Smooth muscle cell (in vitro differentiated cells): Measurements from ENCODE around the gene SLCO4A1. TPM values are rescaled to one million over a fixed set of nuclear protein-coding genes. Genes with fewer than 3 reads are reported as not detected.

ENCODE experiments used
- DNase-seq: peaks from one replicate; lab custom pipeline; 2025; ENCODE audit not compliant: unreplicated experiment; lab: John Stamatoyannopoulos, UW
- H2AFZ ChIP-seq: fragments of 200-600 bp; sonication (generic); 2 replicates; pipeline ENCODE4 v1.6.0; 2016; ENCODE audit warnings: antibody characterized with exemption, low read depth, mild to moderate bottlenecking
- H3F3A ChIP-seq: fragments of 200-600 bp; sonication (generic); 2 replicates; pipeline ENCODE4 v1.6.0; 2017; ENCODE audit warnings: antibody characterized with exemption, low read depth
- H3K27ac ChIP-seq: fragments of 200-600 bp; sonication (generic); 2 replicates; pipeline ENCODE4 v1.5.1; 2016; ENCODE audit warnings: low read depth, mild to moderate bottlenecking
- H3K27me3 ChIP-seq: fragments of 200-600 bp; sonication (generic); 2 replicates; pipeline ENCODE4 v1.6.1; 2016; ENCODE audit warnings: low read depth, mild to moderate bottlenecking
- H3K36me3 ChIP-seq: fragments of 200-600 bp; sonication (generic); 2 replicates; pipeline ENCODE4 v1.5.1; 2016; ENCODE audit warnings: low read depth
- H3K4me1 ChIP-seq: fragments of 200-600 bp; sonication (generic); 2 replicates; pipeline ENCODE4 v1.5.1; 2016; ENCODE audit warnings: low read depth
- H3K4me2 ChIP-seq: fragments of 200-600 bp; sonication (generic); 2 replicates; pipeline ENCODE4 v1.6.0; 2016; ENCODE audit warnings: mild to moderate bottlenecking
- H3K4me3 ChIP-seq: fragments of 200-600 bp; sonication (generic); 2 replicates; pipeline ENCODE4 v1.5.1; 2016; ENCODE audit warnings: mild to moderate bottlenecking
- H3K79me2 ChIP-seq: fragments of 200-600 bp; sonication (generic); 2 replicates; pipeline ENCODE4 v1.6.0; 2016; ENCODE audit warnings: low read depth, mild to moderate bottlenecking
- H3K9ac ChIP-seq: fragments of 200-600 bp; sonication (generic); 2 replicates; pipeline ENCODE4 v1.6.0; 2016; ENCODE audit warnings: low read depth
- H3K9me3 ChIP-seq: fragments of 200-600 bp; sonication (generic); replicated peaks from 2 replicates; pipeline ENCODE4 v1.5.1; 2016; ENCODE audit warnings: low read depth
- H4K20me1 ChIP-seq: fragments of 200-600 bp; sonication (generic); 2 replicates; pipeline ENCODE4 v1.6.0; 2016; ENCODE audit warnings: low read depth
- WGBS: methylation state at CpG from one replicate; pipeline ENCODE4 v1.1.7; 2016; ENCODE audit warnings: low lambda C conversion rate; 5-methylcytosine and 5-hydroxymethylcytosine counted together
- polyA plus RNA-seq: library from polyadenylated mRNA; unstranded; fragments of >200 nt; fragmentation: Nextera tagmentation; extraction: Ambion mirVana; gene quantifications from 2 replicates; pipeline ENCODE4 v1.2.1, GENCODE V29; 2016
- total RNA-seq: library from RNA; depleted of rRNA; stranded (reverse); fragments of >200 nt; gene quantifications from 2 replicates; pipeline ENCODE4 v1.2.3, GENCODE V29; 2014
- TF ChIP-seq, protein P1 (sequence below): fragments of 200-600 bp; sonication (generic); IDR thresholded peaks from 2 replicates; pipeline ENCODE4 v1.5.1; 2017; ENCODE audit warnings: borderline replicate concordance, mild to moderate bottlenecking, antibody characterized with exemption; ENCODE audit not compliant: insufficient read depth, poor library complexity, severe bottlenecking

The SLCO4A1 gene, protein sequence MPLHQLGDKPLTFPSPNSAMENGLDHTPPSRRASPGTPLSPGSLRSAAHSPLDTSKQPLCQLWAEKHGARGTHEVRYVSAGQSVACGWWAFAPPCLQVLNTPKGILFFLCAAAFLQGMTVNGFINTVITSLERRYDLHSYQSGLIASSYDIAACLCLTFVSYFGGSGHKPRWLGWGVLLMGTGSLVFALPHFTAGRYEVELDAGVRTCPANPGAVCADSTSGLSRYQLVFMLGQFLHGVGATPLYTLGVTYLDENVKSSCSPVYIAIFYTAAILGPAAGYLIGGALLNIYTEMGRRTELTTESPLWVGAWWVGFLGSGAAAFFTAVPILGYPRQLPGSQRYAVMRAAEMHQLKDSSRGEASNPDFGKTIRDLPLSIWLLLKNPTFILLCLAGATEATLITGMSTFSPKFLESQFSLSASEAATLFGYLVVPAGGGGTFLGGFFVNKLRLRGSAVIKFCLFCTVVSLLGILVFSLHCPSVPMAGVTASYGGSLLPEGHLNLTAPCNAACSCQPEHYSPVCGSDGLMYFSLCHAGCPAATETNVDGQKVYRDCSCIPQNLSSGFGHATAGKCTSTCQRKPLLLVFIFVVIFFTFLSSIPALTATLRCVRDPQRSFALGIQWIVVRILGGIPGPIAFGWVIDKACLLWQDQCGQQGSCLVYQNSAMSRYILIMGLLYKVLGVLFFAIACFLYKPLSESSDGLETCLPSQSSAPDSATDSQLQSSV
- 0.18 and 0.81 TPM in 2 replicates for total RNA-seq
- 1.4 and 1.7 TPM in 2 replicates for polyA plus RNA-seq

DNA sequence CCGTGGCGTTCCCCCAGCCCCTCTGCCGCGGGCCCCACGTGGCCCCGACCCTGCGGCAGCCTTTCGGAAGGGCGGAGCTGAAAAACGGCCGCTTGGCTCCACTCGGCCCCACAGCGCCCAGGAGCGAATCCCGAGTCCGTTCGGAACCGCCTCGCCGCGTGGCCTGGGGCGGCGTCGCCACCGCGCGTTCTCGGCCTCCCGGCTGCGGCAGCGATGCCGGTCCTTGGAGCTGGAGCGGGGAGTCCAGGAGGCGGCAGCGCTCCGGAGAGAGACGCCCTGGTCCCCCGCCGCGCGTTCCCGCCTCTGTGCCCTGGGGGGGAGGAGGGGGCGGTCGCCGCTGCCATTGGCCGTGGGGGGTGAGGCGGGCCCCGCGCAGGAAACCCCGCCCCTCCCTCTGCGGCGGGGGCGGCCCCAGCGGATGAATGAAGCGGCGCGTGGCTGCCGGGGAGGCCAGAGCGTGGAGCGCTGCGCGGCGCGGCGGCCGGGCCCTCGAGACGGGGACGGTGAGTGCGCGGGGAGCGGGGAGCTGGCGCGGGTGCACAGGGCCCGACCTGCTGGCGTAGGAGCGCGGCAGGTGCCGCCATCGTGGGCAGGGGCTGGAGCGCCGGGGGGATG is at the start of gene SLCO4A1:
Gene SLCO4A1 (plus strand): TSS at position 453 of the 615 bp plus-strand sequence. CDS start 13,952 bp downstream, outside the sequence.
- peaks cover 11% of the 10 kb centered on the region for H3K4me1 ChIP-seq
- peak; percentile 34 for DNase-seq
- H3K9ac ChIP-seq: no peak within 1 kb of the TSS
- TF ChIP-seq, protein P1, sequence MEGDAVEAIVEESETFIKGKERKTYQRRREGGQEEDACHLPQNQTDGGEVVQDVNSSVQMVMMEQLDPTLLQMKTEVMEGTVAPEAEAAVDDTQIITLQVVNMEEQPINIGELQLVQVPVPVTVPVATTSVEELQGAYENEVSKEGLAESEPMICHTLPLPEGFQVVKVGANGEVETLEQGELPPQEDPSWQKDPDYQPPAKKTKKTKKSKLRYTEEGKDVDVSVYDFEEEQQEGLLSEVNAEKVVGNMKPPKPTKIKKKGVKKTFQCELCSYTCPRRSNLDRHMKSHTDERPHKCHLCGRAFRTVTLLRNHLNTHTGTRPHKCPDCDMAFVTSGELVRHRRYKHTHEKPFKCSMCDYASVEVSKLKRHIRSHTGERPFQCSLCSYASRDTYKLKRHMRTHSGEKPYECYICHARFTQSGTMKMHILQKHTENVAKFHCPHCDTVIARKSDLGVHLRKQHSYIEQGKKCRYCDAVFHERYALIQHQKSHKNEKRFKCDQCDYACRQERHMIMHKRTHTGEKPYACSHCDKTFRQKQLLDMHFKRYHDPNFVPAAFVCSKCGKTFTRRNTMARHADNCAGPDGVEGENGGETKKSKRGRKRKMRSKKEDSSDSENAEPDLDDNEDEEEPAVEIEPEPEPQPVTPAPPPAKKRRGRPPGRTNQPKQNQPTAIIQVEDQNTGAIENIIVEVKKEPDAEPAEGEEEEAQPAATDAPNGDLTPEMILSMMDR: no peak
- no peaks in the 10 kb centered on the region for H3F3A ChIP-seq
- peak within 1 kb of the TSS; percentile 91 for H3K4me2 ChIP-seq
- H3K27me3 ChIP-seq: peaks cover 30% of the 10 kb centered on the region
- H2AFZ ChIP-seq: no peak within 1 kb of the TSS
- H3K9me3 ChIP-seq: no peaks in the 10 kb centered on the region
- no peak within 1 kb of the TSS for H3K27ac ChIP-seq
- H4K20me1 ChIP-seq: no peaks in the 10 kb centered on the region
- under 1% methylated on average over 42 of the region's 82 CpGs for WGBS
- no peaks in the 10 kb centered on the region for H3K79me2 ChIP-seq
- peak within 1 kb of the TSS; percentile 55 for H3K4me3 ChIP-seq
- H3K36me3 ChIP-seq: no peaks in the 10 kb centered on the region

DNA sequence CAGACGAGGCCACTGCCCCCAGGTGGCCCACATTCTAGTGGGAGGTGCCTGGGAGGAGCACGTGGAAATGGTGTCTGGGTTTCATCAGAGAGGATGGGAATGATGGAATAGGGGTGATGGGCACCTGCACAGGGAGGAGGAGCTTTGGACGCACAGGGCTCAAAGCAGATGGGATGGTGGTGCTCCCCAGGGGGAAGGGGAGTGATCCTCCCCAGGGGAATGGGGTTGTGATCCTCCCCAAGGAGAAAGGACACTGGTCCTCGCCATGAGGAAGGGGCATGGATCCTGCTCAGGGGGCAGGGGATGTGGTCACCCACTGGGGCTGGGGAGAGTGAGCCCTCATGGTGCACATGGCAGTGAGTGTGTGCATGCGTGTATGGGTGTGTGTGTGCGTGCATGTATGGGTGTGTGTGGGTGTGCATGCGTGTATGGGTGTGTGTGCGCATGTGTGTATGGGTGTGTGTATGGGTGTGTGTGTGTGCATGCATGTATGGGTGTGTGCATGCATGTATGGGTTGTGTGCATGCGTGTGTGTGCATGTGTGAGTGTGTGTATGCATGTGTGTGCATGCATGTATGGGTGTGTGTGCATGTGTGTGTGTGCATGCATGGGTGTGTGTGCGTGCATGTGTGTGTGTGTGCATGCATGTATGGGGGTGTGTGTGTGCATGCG is 49.7 kb upstream of the SLCO4A1 start:
- 81% methylated on average over 9 of the region's 11 CpGs for WGBS

DNA sequence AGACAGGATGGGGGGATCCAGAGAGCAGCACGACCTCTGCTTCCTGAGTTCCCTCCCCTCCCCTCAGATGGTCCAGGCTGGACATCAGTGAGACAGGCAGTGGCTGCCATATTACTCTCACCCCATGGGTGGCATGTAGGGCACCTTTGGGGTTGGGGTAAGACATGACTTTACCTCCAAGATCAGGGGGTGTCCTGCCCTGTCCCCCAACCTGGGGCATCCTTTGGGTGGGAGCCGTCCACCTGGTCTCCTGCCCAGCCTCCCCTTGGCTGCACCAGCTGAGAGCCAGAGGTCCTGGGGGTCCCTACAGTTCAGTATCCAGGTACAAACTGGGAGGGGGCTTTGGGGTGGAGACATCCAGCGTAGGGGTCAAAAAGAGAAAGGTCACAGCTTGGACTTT is 48.7 kb upstream of the SLCO4A1 start:
- no peaks in the 10 kb centered on the region for H3K9me3 ChIP-seq
- H3K9ac ChIP-seq: no peak overlapping the region
- H3K4me1 ChIP-seq: no peaks in the 10 kb centered on the region
- no peaks in the 10 kb centered on the region for H3K27me3 ChIP-seq
- 89% methylated on average over 3 of the region's 3 CpGs for WGBS
- no peak overlapping the region for H3K4me2 ChIP-seq
- H3K79me2 ChIP-seq: no peaks in the 10 kb centered on the region
- H4K20me1 ChIP-seq: no peaks in the 10 kb centered on the region
- H3K4me3 ChIP-seq: no peak overlapping the region
- TF ChIP-seq, protein P1: no peak
- H2AFZ ChIP-seq: no peak overlapping the region
- H3K27ac ChIP-seq: no peak overlapping the region
- no peaks in the 10 kb centered on the region for H3F3A ChIP-seq
- no peak for DNase-seq
- H3K36me3 ChIP-seq: no peaks in the 10 kb centered on the region

More for the DNA sequence above, 49.7 kb upstream of the SLCO4A1 start:
- no peaks in the 10 kb centered on the region for H3K36me3 ChIP-seq
- no peak overlapping the region for H3K4me3 ChIP-seq
- no peak overlapping the region for H2AFZ ChIP-seq
- H4K20me1 ChIP-seq: no peaks in the 10 kb centered on the region
- no peaks in the 10 kb centered on the region for H3K4me1 ChIP-seq
- no peaks in the 10 kb centered on the region for H3K27me3 ChIP-seq
- no peak for DNase-seq
- no peak overlapping the region for H3K9ac ChIP-seq
- no peak overlapping the region for H3K4me2 ChIP-seq
- H3K27ac ChIP-seq: no peak overlapping the region
- no peaks in the 10 kb centered on the region for H3K79me2 ChIP-seq
- H3K9me3 ChIP-seq: no peaks in the 10 kb centered on the region
- TF ChIP-seq, protein P1: no peak
- no peaks in the 10 kb centered on the region for H3F3A ChIP-seq
